Measurements from ENCODE around the gene NOL4L. TPM values are rescaled to one million over a fixed set of nuclear protein-coding genes. Genes with fewer than 3 reads are reported as not detected.
"Not testable (repeated sequence)": the region's sequence is repeated elsewhere in the genome, so short reads cannot be mapped to it uniquely, and the experiment has no call there.

NOL4L gene
- polyA plus RNA-seq, 10 donors: 12.0 to 17.9 (median 15.1) TPM

DNA sequence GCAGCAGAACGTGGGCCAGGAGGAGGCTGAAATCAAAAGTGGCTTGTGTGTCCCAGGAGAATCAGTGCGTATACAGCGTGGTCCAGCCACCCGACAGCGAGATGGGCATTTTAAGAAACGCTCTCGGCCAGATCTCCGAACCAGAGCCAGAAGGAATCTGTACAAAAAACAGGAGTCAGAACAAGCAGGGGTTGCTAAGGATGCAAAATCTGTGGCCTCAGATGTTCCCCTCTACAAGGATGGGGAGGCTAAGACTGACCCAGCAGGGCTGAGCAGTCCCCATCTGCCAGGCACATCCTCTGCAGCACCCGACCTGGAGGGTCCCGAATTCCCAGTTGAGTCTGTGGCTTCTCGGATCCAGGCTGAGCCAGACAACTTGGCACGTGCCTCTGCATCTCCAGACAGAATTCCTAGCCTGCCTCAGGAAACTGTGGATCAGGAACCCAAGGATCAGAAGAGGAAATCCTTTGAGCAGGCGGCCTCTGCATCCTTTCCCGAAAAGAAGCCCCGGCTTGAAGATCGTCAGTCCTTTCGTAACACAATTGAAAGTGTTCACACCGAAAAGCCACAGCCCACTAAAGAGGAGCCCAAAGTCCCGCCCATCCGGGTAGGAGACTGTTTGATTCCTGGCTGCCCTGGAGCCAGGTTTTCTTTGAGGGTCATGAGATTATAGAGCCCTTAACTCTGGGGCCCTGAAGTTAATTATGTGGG lies 151.7 kb downstream of the NOL4L start:
- DNase-seq: no peak

DNA sequence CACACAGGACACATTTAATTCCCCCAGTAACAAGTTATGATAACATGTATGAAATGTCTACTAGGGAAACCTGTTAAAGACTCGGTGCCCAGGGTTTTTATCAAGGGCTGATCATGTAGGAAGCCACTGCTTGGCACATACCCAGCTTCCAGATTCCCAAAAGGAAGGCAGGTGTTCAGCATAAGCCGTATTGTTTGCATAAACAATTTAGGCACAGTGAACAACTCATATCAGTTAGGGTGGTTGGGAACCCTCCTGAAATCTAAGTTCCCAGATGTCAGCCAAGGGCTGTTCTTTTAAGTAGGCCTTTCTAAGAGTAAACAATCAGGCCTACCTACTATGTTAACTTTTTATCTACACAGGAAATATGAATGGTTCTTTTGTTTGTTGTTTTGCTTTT lies 152.9 kb downstream of the NOL4L start:
- DNase-seq: no peak

DNA sequence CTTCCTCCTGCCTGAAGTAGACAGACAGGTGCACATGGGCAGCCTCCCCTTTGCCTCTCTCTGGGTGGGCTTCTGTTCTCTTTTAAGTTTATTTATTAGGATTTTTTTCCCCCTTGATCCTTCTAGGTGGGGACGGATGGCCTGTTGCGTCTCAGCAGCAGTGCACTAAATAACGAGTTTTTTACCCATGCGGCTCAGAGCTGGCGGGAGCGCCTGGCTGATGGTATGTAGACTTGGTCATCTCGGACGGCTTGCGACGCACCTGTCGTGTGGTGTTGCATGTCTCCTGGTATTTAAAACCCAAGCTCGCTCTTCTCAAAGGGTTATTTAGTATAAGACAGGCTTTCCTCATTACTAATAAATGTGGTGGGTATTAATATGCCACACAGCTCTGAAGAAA lies 153.7 kb downstream of the NOL4L start:
- DNase-seq: no peak

DNA sequence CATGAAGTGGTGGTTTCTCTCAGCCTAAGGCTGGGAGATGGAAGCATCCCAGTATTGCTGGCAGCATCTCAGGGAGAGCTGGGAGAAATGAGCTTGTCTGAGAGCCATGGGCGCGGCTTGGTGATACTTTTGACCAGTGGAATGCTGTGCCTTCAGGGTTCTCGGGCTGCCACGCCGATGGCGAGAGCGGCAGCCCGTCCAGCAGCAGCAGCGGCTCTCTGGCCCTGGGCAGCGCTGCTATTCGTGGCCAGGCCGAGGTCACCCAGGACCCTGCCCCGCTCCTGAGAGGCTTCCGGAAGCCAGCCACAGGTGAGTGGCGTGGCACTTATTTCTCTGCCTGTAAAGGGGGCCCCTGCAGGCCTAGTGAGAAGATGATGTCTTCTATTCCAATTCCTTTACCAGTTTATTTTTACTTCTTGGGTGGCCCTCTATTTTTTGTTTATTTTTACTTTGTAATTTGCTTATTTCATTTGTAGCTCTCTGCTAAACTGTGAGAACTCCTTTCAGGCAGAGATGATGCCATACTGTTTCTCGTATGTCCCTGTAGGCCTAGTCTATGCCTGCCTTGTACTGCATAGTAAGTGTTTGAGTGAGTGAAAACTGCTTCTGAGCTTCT lies 155.3 kb downstream of the NOL4L start:
- DNase-seq: no peak

DNA sequence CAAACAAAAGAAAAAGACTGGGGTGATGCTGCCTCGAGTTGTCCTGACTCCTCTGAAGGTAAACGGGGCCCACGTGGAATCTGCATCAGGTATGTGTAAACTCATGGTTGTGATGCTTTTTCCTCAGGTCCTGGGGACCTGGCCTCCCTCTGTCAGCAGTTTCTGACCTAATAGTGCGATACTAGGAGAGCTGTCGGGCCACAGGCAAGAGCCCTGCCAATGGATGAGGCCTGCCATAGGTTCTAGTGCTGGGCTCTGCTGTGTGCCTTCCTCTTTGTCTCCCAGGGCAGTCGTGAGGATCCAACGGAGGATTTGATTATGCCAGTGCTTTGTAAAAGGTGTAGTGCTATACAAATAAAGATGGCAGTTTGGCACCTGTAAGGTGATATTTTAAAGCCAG lies 155.8 kb downstream of the NOL4L start:
- DNase-seq: no peak

DNA sequence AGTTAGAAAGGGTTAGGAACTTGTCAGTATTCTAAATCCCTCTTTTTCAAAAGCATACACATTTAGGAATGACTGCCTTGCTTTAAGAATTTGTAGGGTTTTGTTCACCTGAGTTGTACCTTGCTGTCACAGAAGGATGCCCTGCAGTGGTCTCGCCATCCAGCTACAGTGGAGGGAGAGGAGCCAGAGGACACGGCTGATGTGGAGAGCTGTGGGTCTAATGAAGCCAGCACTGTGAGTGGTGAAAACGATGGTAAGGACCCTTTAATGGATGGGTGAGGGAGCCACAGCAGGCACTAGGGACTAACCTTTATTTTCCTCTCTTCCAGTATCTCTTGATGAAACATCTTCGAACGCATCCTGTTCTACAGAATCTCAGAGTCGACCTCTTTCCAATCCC lies 157.1 kb downstream of the NOL4L start:
- DNase-seq: no peak

DNA sequence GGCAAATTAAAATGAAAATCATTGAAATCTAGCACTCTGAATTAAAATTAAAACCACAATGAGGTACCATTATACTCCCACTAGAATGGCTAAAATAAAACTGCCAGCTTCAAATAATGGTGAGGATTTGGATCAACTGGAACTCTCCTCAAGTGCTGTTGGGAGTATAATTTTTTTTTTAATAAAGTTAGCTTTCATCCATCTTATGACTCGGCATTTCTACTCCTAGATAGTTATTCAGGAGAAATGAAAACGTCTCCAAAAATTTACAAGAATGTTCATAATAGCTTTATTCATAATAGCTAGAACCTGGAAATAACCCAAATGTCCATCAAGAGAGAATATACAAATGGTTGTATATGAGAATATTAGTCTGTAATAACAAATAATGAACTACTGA lies 163.8 kb downstream of the NOL4L start:
- no peak for DNase-seq

DNA sequence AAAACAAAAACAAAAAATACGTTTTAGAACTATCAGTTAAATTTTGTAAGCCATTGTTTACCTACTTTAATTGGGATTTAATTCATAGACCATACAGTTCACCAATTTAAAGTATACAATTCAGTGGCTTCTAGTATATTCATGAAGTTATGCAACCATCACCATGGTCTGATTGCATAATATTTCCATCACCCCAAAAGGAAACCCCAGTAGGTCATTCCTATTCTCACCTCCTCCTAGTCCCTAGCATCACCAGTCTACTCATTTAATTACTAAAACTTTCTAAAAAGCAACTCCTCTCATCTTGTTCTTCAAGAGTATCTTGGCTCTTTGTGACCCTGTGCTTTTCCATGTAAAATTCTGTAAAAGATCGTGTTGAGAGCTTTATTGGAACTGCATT lies 166.8 kb downstream of the NOL4L start:
- no peak for DNase-seq

DNA sequence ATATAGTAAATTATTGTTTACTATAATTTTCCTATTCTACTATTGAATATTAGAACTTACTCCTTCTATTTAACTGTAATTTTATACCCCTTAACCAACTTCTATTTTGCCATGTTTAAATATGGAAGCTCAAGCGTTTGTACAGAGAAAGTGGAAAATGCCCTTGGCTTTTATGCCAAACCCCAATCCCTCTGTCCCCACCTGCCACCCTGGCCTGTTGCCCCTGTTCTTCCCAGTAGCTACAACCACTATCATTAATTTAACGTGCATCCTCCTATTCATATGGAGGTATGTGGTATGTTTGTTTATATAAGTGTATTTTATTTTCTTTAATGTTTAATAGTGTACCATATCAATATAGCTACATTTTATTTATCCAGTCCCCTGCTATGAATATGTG lies 168.9 kb downstream of the NOL4L start:
- no peak for DNase-seq

DNA sequence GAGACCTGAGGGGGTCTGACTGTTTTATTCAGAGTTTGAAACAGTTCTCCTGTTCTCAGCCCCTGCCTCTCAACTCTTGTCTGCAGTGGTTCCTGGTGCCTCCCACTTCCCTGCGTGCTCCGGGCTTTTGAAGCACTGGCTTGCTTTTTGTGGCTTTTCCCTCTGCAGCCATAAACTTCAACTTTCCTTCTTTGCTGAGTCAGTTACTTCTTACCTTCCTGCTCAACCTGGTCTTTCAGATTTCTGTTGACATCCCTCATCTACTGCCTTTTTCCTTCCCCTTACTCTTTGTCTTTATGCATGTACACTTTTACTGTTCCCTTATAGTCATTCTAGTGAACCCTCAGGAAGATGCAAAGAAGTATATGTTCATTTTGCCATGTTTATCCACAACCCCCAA lies 169.6 kb downstream of the NOL4L start:
- DNase-seq: no peak

DNA sequence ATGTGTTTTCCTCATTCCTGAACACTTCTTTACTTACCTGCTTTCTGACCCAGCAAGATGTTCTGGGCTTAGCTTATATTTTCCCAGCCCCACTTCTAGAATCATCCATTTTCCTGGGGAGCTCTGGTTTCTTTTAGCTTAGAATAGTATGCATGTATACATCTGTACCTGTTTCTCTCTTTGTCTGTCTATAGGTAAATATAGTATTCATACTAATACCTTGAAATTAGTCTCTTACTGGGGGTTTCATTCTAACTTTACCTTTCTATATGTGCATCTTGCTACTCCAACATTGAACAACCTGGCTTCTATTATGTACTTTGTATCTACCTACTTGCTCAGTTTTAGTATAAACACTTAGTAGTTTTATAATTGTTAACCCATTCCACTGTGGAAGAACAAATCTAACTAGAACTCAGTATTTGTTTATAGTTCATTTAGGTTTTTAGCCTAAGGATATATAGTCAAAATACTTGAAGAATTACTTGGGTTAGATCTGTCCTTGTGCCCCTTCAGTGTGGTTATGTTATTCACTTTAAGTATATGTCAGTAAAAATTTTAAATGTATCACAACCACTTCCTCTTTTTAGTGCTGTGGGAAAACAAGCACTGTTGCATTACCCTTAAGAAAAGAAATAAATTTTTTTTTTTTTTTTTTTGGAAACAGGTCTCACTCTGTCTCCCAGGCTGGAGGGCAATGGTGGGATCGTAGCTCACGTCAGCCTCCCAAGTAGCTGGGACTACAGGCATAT lies 173.0 kb downstream of the NOL4L start:
- no peak for DNase-seq

DNA sequence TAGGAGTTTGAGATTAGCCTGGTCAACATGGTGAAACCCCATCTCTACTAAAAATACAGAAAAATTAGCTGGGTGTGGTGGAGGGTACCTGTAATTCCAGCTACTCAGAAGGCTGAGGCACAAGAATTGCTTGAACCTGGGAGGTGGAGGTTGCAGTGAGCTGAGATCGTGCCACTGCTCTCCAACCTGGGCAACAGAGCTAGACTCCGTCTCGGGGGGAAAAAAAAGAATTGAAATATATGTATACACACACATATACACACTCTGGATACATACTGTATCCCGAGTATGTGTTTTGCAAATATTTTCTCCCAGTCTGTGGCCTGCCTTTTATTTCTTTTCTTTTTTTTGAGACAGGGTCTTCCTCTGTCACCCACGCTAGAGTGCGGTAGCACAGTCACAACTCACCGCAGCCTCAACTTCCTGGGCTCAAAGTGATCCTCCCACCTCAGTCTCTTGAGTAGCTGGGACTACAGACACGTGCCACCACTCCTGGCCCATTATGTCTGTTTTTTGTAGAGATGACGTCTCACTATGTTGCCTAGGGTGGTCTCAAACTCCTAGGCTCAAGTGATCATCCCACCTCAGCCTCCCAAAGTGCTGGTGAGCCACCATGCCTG lies 177.9 kb downstream of the NOL4L start:
- DNase-seq: not testable (repeated sequence)

DNA sequence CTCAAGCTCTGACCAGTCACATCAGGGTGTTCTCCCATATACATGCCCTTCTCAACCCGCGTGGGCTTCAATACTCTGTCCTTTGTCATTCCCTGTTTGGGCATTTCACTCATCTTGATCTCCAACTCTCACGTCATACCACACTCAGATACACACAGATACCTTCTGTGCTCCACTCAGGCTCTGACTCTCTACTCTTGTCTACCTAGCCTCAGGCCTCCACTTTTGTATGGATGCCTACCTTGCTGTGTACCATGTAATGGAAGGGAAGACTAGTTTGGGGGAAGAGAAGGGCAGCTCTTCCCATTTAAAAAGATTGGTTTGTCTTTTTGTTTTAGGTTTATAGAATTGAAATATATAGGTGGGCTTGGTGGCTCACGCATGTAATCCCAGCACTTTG lies 178.4 kb downstream of the NOL4L start:
- no peak for DNase-seq

DNA sequence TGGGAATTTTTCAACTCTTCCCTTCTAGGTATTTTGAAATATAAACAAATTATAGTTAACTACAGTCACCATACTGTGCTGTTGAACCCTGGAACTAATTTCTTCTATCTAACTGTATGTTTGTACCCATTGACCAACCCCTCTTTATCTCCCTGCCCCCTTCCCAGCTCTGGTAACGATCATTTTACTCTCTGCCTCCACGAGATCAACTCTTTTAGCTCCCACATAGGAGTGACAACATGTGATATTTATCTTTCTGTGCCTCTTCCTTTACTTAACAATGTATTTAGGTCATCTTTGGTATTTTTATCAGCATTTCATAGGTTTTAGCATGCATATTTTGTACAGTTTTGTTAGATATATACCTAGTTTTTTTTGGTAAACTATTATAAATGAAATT lies 181.1 kb downstream of the NOL4L start:
- DNase-seq: no peak

DNA sequence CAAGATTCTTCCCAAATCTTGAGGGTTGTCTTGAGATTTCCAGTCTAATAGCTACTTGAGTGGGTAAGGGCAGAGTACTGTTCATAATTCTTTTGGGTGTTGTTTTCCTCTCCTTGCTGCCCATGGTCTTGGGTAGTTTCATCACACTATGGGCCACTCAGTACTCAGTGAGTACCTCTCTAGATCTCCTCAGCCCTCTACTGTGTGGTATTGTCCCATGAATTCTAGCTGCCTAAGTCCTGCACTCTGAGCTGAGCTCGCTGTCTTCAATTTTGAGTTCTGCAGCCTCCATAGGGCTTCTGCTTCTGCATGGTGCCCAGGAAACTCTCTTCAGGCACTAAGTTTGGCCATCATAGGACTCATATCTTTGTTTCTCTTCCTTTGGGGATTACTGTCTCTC lies 184.7 kb downstream of the NOL4L start:
- DNase-seq: no peak

DNA sequence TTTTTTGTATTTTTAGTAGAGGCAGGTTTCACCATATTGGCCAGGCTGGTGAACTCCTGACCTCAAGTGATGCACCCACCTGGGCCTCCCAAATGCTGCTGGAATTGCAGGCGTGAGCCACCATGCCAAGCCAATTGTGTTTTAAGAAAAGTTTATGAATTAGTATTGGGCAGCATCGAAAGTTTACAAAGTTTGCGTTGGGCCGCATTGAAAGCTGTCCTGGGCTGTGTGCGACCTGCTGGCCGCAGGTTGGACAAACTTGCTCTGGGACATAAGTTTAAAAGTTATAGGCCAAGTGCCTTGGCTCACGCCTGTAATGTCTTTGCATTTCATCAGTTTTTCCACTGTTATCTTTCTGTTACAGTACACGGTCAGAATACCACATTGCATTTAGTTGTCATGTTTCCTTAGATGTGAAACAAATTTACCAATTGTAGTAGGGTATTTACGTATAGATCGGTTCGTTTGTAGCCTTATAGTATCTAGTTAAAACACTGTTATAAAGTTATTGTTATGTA lies 187.5 kb downstream of the NOL4L start:
- peak in 1 of 3 donors; percentile 13 for DNase-seq

DNA sequence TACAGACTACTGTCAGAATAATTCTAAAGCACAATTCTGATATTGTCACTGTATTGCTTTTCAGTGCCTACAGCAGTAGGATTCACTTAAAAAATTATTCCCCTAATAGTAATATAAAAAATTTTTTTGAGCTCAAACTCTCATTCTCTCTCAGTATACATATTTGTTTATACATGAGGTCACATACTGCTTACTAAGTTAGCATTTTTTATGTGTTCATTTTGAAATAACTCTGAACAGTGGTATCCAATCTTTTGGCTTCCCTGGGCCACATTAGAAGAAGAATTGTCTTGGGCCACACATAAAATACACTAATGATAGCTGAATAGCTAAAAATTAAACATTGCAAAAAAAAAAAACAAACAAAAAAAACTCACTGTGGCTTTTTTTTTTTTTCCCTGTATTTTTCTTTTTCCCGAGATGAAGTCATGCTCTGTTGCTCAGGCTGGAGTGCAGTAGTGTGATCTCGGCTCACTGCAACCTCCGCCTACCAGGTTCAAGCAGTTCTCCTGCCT lies 188.4 kb downstream of the NOL4L start:
- no peak for DNase-seq

DNA sequence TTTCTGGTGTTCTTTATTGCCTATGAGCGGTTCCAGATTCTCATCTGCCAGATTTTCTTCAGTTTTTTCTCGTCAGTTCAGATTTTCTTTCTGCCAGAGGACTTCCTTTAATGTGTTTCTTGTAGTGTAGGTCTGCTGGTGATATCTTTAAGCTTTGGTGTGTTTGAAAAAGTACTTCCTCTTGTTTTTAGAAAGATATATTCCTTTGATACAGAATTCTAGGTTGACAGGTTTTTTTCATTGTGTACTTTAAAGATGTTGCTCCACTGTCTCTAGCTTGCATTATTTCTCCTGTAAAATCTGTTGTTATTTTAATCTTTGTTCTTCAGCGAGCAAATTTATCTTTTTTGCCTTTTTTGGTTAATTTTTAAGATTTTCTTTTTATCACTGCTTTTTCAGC lies 190.1 kb downstream of the NOL4L start:
- DNase-seq: no peak

Data from muscle of back (tissue), 11 donors.